ENCODE data around the gene CMTM4. TPM values are rescaled to one million over a fixed set of nuclear protein-coding genes. Genes with fewer than 3 reads are reported as not detected.
"Not testable (repeated sequence)": the region's sequence is repeated elsewhere in the genome, so short reads cannot be mapped to it uniquely, and the experiment has no call there.

CMTM4 gene
- total RNA-seq, 1 donor from 2014 or later, result 32.5 TPM

GRCh38 chr16:66596986-66597848, 99.3 kb downstream of the CMTM4 start:
- no peak overlapping the region for H3K27ac Mint-ChIP-seq (ENCODE audit: unreplicated experiment)
- H3K36me3 Mint-ChIP-seq (ENCODE audit: low read depth), result no peaks in the 10 kb centered on the region
- no peak for DNase-seq (ENCODE audit: low read depth, low spot score)
- TF ChIP-seq, protein P1, sequence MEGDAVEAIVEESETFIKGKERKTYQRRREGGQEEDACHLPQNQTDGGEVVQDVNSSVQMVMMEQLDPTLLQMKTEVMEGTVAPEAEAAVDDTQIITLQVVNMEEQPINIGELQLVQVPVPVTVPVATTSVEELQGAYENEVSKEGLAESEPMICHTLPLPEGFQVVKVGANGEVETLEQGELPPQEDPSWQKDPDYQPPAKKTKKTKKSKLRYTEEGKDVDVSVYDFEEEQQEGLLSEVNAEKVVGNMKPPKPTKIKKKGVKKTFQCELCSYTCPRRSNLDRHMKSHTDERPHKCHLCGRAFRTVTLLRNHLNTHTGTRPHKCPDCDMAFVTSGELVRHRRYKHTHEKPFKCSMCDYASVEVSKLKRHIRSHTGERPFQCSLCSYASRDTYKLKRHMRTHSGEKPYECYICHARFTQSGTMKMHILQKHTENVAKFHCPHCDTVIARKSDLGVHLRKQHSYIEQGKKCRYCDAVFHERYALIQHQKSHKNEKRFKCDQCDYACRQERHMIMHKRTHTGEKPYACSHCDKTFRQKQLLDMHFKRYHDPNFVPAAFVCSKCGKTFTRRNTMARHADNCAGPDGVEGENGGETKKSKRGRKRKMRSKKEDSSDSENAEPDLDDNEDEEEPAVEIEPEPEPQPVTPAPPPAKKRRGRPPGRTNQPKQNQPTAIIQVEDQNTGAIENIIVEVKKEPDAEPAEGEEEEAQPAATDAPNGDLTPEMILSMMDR (conservative IDR thresholded peaks at IDR 0.05), result no peak
- H3K9me3 Mint-ChIP-seq, result no peaks in the 10 kb centered on the region
- no peaks in the 10 kb centered on the region for H3K27me3 Mint-ChIP-seq (ENCODE audit: low read depth)
- no peaks in the 10 kb centered on the region for H3K4me1 Mint-ChIP-seq
- no peak overlapping the region for H3K4me3 Mint-ChIP-seq

- not testable (repeated sequence) for H3K9me3 Mint-ChIP-seq; H3K4me1 Mint-ChIP-seq; H3K27ac Mint-ChIP-seq (ENCODE audit: unreplicated experiment); H3K4me3 Mint-ChIP-seq; H3K36me3 Mint-ChIP-seq (ENCODE audit: low read depth); H3K27me3 Mint-ChIP-seq (ENCODE audit: low read depth); DNase-seq (ENCODE audit: low read depth, low spot score)
Observed at GRCh38 chr16:66596559-66596958, 100.0 kb downstream of the CMTM4 start.

DNA sequence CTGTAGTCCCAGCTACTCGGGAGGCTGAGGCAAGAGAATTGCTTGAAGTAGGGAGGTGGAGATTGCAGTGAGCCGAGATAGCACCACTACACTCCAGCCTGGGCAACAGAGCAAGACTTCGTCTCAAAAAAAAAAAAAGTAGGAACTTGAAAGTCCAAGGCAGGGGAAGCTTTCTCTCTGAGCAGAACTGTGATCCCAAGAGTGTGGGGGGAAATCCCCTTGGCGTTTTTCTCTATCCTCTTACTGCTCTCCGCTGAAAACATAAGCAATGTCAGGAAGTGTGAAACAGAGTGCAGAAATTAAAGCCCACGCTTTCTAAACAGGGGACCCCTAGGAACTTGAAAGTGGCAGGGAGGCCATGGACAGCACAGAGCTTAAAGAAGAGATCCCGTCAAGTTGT, 101.8 kb downstream of the CMTM4 start:
- Mint-ChIP-seq H3K4me1 (no peaks in the 10 kb centered on the region), H3K27ac (ENCODE audit: unreplicated experiment) (no peak overlapping the region), H3K9me3 (no peaks in the 10 kb centered on the region), H3K4me3 (no peak overlapping the region), H3K27me3 (ENCODE audit: low read depth) (no peaks in the 10 kb centered on the region), H3K36me3 (ENCODE audit: low read depth) (no peaks in the 10 kb centered on the region)
- TF ChIP-seq, protein P1 (conservative IDR thresholded peaks at IDR 0.05), result no peak
- no peak for DNase-seq (ENCODE audit: low read depth, low spot score)

GRCh38 chr16:66592814-66593213, 103.7 kb downstream of the CMTM4 start:
- TF ChIP-seq, protein P1 (conservative IDR thresholded peaks at IDR 0.05), result no peak
- Mint-ChIP-seq H3K4me1 (no peaks in the 10 kb centered on the region), H3K9me3 (no peaks in the 10 kb centered on the region), H3K27me3 (ENCODE audit: low read depth) (no peaks in the 10 kb centered on the region), H3K36me3 (ENCODE audit: low read depth) (no peaks in the 10 kb centered on the region), H3K27ac (ENCODE audit: unreplicated experiment) (no peak overlapping the region), H3K4me3 (no peak overlapping the region)
- no peak for DNase-seq (ENCODE audit: low read depth, low spot score)

DNA sequence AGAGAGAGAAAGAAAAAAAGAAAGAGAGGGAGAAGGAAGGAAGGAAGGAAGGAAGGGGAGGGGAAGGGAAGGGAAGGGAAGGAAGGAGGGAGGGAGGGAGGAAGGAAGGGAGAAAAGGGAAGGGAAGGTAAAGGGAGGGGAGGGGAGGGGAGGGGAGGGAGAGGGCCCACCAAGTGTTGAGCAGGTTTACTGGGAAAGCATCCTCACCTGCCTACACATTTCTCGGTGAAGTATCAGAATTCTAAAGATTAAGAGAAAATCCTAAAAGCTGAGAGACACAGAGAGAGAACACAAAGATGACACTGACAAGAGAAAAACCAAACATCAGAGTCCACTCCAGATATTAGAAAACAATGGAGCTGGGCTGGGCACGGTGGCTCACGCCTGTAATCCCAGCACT, 104.3 kb downstream of the CMTM4 start:
- no peak for DNase-seq (ENCODE audit: low read depth, low spot score)

DNA sequence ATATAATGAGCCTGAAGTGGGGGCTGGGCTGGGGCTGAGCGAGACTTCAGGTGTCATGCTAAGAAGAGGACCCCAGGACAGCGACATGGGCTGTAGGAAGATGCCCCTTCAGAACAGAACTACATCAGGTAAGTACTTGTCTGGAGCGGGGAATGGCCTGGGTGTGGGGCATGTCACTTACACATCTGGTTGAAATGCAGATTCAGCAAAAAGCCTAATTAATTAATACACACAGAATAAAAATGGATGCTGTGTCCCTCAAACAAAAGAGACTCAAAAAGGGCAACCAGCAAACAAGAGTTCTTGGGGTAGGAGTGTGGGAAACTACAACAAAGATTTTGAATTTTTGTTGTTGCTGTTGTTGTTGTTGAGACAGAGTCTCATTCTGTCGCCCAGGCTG, 105.5 kb downstream of the CMTM4 start:
- TF ChIP-seq, protein P1 (conservative IDR thresholded peaks at IDR 0.05), result no peak
- no peaks in the 10 kb centered on the region for H3K4me1 Mint-ChIP-seq
- H3K27ac Mint-ChIP-seq (ENCODE audit: unreplicated experiment), result no peak overlapping the region
- no peak for DNase-seq (ENCODE audit: low read depth, low spot score)
- H3K36me3 Mint-ChIP-seq (ENCODE audit: low read depth), result no peaks in the 10 kb centered on the region
- no peaks in the 10 kb centered on the region for H3K9me3 Mint-ChIP-seq
- no peak overlapping the region for H3K4me3 Mint-ChIP-seq
- H3K27me3 Mint-ChIP-seq (ENCODE audit: low read depth), result no peaks in the 10 kb centered on the region

More for the DNA sequence above, 104.3 kb downstream of the CMTM4 start:
- no peak overlapping the region for H3K4me3 Mint-ChIP-seq
- no peaks in the 10 kb centered on the region for H3K27me3 Mint-ChIP-seq (ENCODE audit: low read depth)
- no peaks in the 10 kb centered on the region for H3K4me1 Mint-ChIP-seq
- no peak overlapping the region for H3K27ac Mint-ChIP-seq (ENCODE audit: unreplicated experiment)
- no peaks in the 10 kb centered on the region for H3K36me3 Mint-ChIP-seq (ENCODE audit: low read depth)
- TF ChIP-seq, protein P1 (conservative IDR thresholded peaks at IDR 0.05), result no peak
- no peaks in the 10 kb centered on the region for H3K9me3 Mint-ChIP-seq

Data from neural crest cell (in vitro differentiated cells).